HG02571 (cell line): ENCODE data around the gene LITAF.
"Not testable (repeated sequence)": the region's sequence is repeated elsewhere in the genome, so short reads cannot be mapped to it uniquely, and the experiment has no call there.

ENCODE experiments used
- ATAC-seq: cut with Tn5 transposase; IDR thresholded peaks from one replicate; pipeline ENCODE4 v1.9.1; 2021; ENCODE audit warnings: mild to moderate bottlenecking, moderate library complexity; ENCODE audit not compliant: unreplicated experiment

The LITAF gene

GRCh38 chr16:11621539-11621919 is 34.8 kb upstream of the LITAF start:
- no peak for ATAC-seq

- no peak for ATAC-seq
These were observed 33.7 kb upstream of the LITAF start for GRCh38 chr16:11620243-11621003.

- ATAC-seq, result no peak
These were observed 32.7 kb upstream of the LITAF start for GRCh38 chr16:11619327-11619851.

- ATAC-seq, result no peak
These were observed 31.5 kb upstream of the LITAF start for GRCh38 chr16:11618107-11618717.

- no peak for ATAC-seq
These were observed 29.2 kb upstream of the LITAF start for GRCh38 chr16:11615748-11616447.

- ATAC-seq, result no peak
These were observed 28.0 kb upstream of the LITAF start for GRCh38 chr16:11614587-11615175.

- no peak for ATAC-seq
These were observed 26.9 kb upstream of the LITAF start for GRCh38 chr16:11613381-11614303.

GRCh38 chr16:11612665-11613025 is 25.9 kb upstream of the LITAF start:
- ATAC-seq, result no peak

- ATAC-seq, result no peak
These were observed 25.3 kb upstream of the LITAF start for GRCh38 chr16:11611871-11612664.

GRCh38 chr16:11610580-11610979 is 23.9 kb upstream of the LITAF start:
- no peak for ATAC-seq

- no peak for ATAC-seq
These were observed 23.4 kb upstream of the LITAF start for GRCh38 chr16:11610121-11610505.

- no peak for ATAC-seq
These were observed 22.9 kb upstream of the LITAF start for GRCh38 chr16:11609474-11610120.

GRCh38 chr16:11605891-11606290 is 19.2 kb upstream of the LITAF start:
- ATAC-seq, result no peak

GRCh38 chr16:11605564-11605886 is 18.8 kb upstream of the LITAF start:
- ATAC-seq, result no peak

- no peak for ATAC-seq
These were observed 18.3 kb upstream of the LITAF start for GRCh38 chr16:11604783-11605563.

- not testable (repeated sequence) for ATAC-seq
These were observed 17.6 kb upstream of the LITAF start for GRCh38 chr16:11604296-11604695.

- ATAC-seq, result no peak
These were observed 16.6 kb upstream of the LITAF start for GRCh38 chr16:11603331-11603750.

- no peak for ATAC-seq
These were observed 15.6 kb upstream of the LITAF start for GRCh38 chr16:11602321-11602720.

GRCh38 chr16:11601911-11602310 is 15.2 kb upstream of the LITAF start:
- no peak for ATAC-seq
